ENCODE measurements around the gene RO60. TPM values are rescaled to one million over a fixed set of nuclear protein-coding genes. Genes with fewer than 3 reads are reported as not detected.

The RO60 gene
- total RNA-seq, 1 donor from 2014 or later: 260 TPM

DNA sequence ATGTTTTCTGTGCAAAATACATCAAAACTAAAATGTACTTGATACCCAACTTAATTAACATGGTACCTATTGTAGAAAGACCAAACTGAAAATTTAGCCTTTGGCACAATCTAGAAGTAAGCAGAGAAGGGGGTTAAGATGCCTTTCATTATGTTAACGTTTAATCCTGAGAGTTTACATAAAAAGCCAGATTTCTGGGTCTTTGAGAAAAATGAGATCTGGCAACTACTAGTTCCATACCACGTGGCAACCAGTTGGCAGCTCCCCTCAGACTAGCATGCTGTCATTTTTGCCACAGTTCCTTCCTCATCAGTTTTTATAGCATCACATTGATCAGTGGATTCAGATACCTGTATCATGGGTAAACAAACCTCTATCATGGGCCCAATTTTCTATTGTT, 1.5 kb downstream of the RO60 start:
- peak; percentile 29 for DNase-seq (ENCODE audit: low spot score)

- no peak for DNase-seq (ENCODE audit: low spot score)
Observed at GRCh38 chr1:193062698-193063463, 3.5 kb downstream of the RO60 start.

- no peak for DNase-seq (ENCODE audit: low spot score)
Observed at GRCh38 chr1:193065954-193066353, 6.5 kb downstream of the RO60 start.

DNA sequence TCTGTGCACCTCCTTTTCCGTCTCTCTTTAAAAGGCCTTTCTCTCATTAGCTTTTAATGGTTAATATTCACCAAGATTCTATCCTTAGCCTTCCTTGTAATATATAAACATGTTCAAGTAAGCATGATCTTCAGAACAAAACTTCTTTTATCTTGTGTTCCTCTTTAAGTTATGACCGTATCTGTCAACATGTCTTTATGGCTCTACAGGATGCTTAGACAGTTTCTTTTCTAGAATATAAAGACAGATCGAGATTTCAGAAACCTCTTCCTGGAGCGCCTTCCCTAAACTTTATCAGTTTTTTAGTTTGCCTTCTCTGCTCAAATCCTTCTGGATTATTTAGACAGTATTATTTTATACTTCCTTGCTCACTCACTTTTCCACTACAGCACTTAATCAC, 7.2 kb downstream of the RO60 start:
- DNase-seq (ENCODE audit: low spot score): peak; percentile 10

DNA sequence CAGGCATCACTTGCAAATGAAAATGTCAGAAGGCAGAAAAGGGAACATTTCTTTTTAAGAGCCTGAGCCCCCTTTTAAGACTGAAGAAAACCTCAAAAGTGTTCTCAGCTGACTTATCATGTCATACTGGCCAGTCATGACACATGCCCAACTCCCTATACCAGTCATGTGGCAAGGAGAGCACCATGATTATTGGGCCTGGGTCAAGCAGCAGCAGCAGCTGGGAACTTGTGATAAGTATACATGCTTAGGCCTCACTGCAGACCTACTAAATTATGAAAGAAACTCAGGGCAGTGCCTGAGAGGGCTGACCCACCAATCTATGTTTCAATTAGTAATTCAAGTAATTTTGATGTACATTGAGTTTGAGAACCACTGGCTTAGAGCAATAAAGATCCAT, 8.6 kb downstream of the RO60 start:
- DNase-seq (ENCODE audit: low spot score): no peak

DNA sequence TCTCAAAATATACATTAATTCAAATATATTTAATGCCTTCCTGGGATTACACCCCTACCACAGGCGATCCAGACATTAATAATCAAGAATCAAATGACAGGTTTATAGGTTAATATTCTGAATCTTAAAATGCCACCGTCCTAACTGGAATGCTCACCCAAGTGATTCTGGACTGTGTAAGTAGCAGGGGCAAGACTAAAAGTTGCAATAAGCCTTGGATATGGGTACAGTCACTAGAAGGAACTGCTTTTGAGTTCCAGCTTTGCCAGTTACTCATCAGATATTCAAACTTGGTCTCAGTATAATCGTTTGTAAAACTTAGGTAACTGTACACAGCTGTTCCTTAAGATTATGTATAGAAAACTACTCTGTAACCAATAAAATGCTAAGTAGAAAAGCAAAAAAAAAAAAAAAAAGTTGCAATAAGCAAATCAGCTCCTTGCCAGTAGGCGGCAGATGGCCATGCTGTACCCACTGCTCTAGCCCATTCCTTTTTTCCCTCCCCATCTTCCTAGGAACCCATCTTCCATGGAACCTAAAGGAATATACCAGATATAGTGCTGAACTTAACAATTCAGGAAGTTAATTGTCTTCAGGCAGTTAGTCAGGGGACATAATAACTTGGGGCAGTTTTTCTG, 10.5 kb downstream of the RO60 start:
- no peak for DNase-seq (ENCODE audit: low spot score)

DNA sequence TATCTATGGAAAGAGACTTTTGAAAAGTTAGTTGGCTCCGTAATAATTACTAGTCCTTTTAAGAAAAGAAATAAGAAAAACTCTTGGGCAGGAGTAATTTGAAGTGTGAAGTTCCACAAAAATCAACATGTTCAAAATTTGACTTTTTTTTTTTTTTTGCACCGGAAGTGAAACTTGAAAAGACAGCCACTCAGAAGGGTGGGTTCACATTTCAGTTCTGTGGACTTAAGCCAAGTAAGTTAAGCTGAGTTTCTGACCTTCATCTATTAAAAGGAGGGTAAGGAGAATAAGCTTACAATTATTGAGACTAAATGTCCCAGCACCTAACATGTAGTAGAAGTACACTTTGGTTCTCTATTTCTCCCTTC, 11.0 kb downstream of the RO60 start:
- no peak for DNase-seq (ENCODE audit: low spot score)

- DNase-seq (ENCODE audit: low spot score): no peak
Observed at GRCh38 chr1:193070942-193071341, 11.5 kb downstream of the RO60 start.

DNA sequence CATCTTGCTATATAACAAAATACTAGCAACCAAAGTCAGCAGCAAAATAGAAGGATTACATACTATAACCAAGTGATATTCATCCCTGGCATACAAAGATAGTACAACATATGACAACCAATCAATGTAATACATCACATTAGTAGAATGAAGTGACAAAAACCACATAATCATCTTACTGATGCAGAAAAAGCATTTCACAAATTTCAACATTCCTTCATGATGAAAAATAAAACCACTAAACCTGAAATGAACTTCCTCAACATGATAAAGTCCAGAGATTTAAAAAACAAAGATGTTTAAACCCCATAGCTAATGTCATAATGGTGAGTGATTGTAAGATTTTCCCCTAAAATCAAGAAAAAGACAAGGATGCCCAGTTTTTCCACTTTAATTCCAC, 18.6 kb downstream of the RO60 start:
- DNase-seq (ENCODE audit: low spot score): no peak

DNA sequence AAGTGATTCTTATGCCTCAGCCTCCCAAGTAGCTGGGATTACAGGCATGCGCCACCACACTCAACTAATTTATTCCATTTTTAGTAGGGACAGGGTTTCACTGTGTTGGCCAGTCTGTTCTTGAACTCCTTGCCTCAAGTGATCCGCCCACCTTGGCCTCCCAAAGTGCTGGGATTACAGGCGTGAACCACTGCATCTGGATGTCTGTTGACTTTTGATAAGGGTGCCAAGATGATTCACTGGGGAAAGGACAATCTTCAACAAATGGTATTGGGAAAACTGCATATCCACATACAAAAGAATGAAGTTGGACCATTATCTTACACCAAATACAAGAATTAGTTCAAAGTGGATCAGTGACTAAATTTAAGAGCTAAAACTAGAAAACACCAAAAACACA, 19.8 kb downstream of the RO60 start:
- DNase-seq (ENCODE audit: low spot score): no peak

- no peak for DNase-seq (ENCODE audit: low spot score)
Observed at GRCh38 chr1:193083365-193084088, 24.1 kb downstream of the RO60 start.

DNA sequence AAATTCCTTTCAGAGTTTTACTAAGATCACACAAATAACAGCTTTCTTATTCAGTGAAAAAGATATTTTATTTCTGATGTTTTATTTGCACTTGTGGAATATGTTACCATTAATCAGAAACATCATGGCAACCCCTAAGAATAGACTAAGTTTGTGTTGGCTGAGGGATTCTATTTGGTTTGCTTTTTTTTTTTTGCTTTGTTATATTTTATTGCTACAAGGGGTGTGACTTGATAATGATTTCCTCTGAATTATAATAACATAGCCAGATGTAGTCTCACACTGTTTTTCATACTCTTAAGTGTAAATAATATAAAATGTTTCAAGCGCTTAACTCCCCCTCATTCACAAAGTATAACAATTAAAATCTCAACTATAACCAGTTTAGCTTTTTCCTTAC, 25.9 kb downstream of the RO60 start:
- DNase-seq (ENCODE audit: low spot score): no peak

DNA sequence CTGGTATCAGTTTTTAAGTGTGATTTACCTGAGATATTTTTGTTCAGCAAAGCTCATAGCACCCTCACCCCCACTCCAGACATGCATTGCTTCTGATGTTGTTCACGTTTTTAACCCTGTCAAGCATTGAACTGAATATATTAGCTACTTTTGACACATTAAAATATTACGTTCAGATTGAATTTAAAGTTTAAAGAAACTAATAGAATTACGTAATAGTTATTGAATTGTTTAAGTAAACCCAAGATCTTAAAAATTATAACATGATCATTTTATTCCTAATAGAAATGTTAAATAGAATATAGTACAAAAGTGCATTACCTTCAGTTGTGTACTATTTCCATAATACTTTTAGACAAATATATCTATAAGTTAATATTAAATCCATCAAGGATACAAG, 26.9 kb downstream of the RO60 start:
- no peak for DNase-seq (ENCODE audit: low spot score)

- DNase-seq (ENCODE audit: low spot score): no peak
Observed at GRCh38 chr1:193087893-193088292, 28.5 kb downstream of the RO60 start.

DNA sequence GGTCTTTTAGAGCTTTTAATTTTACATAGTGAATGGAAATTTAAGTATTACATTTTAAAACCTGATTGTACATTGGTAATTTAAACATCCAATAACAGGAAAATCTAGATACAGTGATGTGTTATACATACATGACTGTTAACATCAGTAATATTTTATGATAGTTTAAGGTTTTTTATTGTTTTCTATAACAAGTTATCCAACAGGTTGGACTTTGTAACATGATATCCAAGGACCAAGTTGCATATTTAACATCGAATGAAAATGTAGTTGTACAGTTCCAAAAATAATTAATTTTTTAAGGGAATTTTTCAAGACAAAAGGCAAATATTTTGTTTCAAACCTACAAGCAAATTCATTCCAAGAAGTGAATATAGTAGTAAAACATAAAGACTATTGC, 31.5 kb downstream of the RO60 start:
- no peak for DNase-seq (ENCODE audit: low spot score)

DNA sequence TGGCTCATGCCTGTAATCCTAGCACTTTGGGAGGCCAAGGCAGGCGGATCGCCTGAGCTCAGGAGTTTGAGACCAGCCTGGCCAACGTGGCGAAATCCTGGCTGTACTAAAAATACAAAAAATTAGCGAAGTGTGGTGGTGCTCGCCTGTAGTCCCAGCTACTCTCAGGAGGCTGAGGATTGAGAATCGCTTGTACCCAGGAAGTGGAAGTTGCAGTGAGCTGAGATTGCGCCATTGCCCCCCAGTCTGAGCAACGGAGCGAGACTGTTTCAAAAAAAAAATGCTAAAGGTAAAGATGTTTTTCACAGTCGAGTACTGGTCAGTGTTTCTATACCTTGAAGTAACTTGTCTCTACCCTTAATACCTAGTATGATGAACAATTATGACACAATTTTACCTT, 34.7 kb downstream of the RO60 start:
- DNase-seq (ENCODE audit: low spot score): no peak

- no peak for DNase-seq (ENCODE audit: low spot score)
Observed at GRCh38 chr1:193102662-193103061, 43.2 kb downstream of the RO60 start.

- no peak for DNase-seq (ENCODE audit: low spot score)
Observed at GRCh38 chr1:193103759-193104501, 44.5 kb downstream of the RO60 start.

- DNase-seq (ENCODE audit: low spot score): peak; percentile 63
Observed at GRCh38 chr1:193104502-193104906, 45.1 kb downstream of the RO60 start.

GRCh38 chr1:193104907-193105820, 45.8 kb downstream of the RO60 start, which contains the start of gene GLRX2:
Gene GLRX2, minus strand, starts transcription at chr1:193105414. Its CDS starts 32 bp downstream, at chr1:193105382.
- DNase-seq (ENCODE audit: low spot score): peak; percentile 93

- DNase-seq (ENCODE audit: low spot score): no peak
Observed at GRCh38 chr1:193105821-193106177, 46.4 kb downstream of the RO60 start.
